GM19193 (cell line): Measurements from ENCODE around the gene LCE2B.

Experiments
- POLR2A ChIP-seq: IDR thresholded peaks from 4 replicates; pipeline ENCODE4 v1.6.1; 2011; ENCODE audit not compliant: insufficient read depth, insufficient read length; ENCODE audit errors: extremely low read depth

Gene LCE2B

GRCh38 chr1:152697701-152698600, 12.0 kb downstream of the LCE2B start, which contains the start of gene LCE2A:
Gene LCE2A, plus strand, starts transcription at chr1:152698345. Its CDS starts 557 bp downstream, at chr1:152698902.
- TF ChIP-seq POLR2A: no peak

GRCh38 chr1:152699746-152700145, 13.8 kb downstream of the LCE2B start:
- no peak for TF ChIP-seq POLR2A

DNA sequence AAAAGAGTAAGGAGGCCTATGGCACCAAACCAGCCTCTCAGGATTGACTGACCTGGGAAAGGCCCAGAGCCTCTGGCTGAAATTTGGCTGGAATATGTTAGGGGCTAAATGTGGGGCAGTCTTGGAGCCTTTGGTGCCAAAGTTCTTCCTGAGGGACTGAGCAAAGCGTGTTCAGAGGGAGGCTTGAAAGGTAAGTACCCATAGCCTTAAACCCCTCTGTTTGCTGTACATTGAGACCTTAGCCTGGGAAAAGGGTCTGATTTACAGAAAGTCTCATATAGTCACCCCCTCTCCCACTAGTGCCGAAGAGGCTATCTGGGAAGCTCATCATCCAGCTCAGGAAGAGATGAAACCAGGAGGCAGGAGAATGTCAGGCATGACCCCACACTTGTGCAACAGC, 21.9 kb downstream of the LCE2B start, which contains the start of gene LCE4A:
Gene LCE4A (plus strand): TSS at position 301 of the 400 bp plus-strand sequence. CDS start 916 bp downstream, outside the sequence.
- no peak for TF ChIP-seq POLR2A

DNA sequence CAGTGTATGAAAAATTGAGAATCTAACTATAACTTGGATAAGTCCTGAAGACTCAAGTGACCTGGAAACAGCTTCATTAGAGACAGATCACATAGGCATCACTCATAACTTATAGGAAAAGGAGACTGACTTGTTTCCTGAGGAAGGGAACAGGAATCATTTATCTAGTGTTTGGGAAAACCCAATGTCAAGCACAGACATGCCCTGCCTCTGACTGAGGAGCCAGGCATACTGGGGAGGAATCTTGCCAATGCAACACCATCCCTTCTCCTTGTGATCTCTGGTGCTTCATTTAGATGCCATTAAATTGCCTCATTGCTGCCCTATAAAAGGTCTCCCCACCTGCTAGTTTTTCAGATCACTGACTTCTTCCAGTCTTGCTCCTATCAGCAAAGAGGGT, 32.3 kb downstream of the LCE2B start:
- no peak for TF ChIP-seq POLR2A

- no peak for TF ChIP-seq POLR2A
Measured at GRCh38 chr1:152725261-152725660, 39.3 kb downstream of the LCE2B start.

DNA sequence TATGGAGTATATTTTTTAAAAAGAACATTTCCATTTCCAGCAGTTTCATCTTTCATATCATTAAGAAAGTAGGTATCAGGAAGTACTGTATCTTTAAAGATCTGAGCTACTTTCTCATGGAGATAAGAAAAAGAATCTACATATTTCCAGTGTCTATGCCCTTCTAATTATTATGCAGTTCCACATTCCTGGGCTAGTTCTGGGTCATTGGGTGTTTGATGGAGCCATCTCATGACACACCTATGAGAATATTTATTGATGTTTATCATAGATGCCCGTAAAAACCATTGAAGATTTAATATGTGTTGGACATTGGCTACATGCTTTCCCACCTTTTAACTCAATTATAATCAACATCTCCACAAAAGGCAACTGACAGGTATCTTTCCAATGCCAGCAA, 43.1 kb downstream of the LCE2B start:
- TF ChIP-seq POLR2A: no peak

GRCh38 chr1:152735648-152736047, 49.7 kb downstream of the LCE2B start:
- no peak for TF ChIP-seq POLR2A
